ENCODE results near the gene RFX4.
A peak's percentile ranks its signal among the peaks of the same experiment; 100 is the strongest.

Gene RFX4

GRCh38 chr12:106750524-106750923 lies 167.7 kb downstream of the RFX4 start:
- no peak overlapping the region for H3K27ac Mint-ChIP-seq
- no peak for DNase-seq
- no peak overlapping the region for H3K4me3 Mint-ChIP-seq
- H3K27me3 Mint-ChIP-seq (ENCODE audit: low read depth, poor library complexity) = peaks cover 14% of the 10 kb centered on the region
- peaks cover 13% of the 10 kb centered on the region for H3K4me1 Mint-ChIP-seq
- H3K36me3 Mint-ChIP-seq (ENCODE audit: low read depth) = peaks cover 11% of the 10 kb centered on the region
- TF ChIP-seq, protein P1, sequence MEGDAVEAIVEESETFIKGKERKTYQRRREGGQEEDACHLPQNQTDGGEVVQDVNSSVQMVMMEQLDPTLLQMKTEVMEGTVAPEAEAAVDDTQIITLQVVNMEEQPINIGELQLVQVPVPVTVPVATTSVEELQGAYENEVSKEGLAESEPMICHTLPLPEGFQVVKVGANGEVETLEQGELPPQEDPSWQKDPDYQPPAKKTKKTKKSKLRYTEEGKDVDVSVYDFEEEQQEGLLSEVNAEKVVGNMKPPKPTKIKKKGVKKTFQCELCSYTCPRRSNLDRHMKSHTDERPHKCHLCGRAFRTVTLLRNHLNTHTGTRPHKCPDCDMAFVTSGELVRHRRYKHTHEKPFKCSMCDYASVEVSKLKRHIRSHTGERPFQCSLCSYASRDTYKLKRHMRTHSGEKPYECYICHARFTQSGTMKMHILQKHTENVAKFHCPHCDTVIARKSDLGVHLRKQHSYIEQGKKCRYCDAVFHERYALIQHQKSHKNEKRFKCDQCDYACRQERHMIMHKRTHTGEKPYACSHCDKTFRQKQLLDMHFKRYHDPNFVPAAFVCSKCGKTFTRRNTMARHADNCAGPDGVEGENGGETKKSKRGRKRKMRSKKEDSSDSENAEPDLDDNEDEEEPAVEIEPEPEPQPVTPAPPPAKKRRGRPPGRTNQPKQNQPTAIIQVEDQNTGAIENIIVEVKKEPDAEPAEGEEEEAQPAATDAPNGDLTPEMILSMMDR (IDR thresholded peaks at IDR 0.05) = no peak
- H3K9me3 Mint-ChIP-seq = peaks cover 21% of the 10 kb centered on the region

- Mint-ChIP-seq H3K27me3 (ENCODE audit: low read depth, poor library complexity) (peaks cover 7% of the 10 kb centered on the region), H3K4me1 (peaks cover 12% of the 10 kb centered on the region), H3K36me3 (ENCODE audit: low read depth) (peaks cover 7% of the 10 kb centered on the region), H3K27ac (no peak overlapping the region), H3K9me3 (peaks cover 14% of the 10 kb centered on the region), H3K4me3 (no peak overlapping the region)
- TF ChIP-seq, protein P1 (IDR thresholded peaks at IDR 0.05) = no peak
- DNase-seq = no peak
These were observed 170.7 kb downstream of the RFX4 start for GRCh38 chr12:106753526-106753925.

DNA sequence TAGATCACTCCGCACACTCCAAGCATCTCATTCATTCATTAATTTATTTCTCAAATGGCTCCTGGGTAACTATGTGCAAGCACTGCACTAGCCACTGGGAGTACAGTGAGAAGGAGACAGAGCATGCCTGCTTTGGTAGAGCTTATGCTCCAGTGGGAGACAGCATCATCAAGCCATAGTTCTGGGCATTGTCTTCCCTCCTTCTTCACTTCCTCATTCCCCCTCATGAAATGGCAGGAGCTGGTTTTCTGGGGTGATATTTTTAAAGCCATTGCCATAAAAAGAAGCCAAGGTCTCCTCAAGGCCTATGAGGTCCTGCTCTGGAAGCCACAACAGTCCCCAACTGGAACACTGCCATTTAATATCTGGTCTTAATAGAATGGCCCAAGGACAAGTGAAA lies 171.5 kb downstream of the RFX4 start:
- DNase-seq = no peak
- peaks cover 8% of the 10 kb centered on the region for H3K27me3 Mint-ChIP-seq (ENCODE audit: low read depth, poor library complexity)
- peaks cover 19% of the 10 kb centered on the region for H3K4me1 Mint-ChIP-seq
- peaks cover 7% of the 10 kb centered on the region for H3K36me3 Mint-ChIP-seq (ENCODE audit: low read depth)
- H3K27ac Mint-ChIP-seq = no peak overlapping the region
- TF ChIP-seq, protein P1 (IDR thresholded peaks at IDR 0.05) = no peak
- H3K4me3 Mint-ChIP-seq = no peak overlapping the region
- H3K9me3 Mint-ChIP-seq = peaks cover 14% of the 10 kb centered on the region

DNA sequence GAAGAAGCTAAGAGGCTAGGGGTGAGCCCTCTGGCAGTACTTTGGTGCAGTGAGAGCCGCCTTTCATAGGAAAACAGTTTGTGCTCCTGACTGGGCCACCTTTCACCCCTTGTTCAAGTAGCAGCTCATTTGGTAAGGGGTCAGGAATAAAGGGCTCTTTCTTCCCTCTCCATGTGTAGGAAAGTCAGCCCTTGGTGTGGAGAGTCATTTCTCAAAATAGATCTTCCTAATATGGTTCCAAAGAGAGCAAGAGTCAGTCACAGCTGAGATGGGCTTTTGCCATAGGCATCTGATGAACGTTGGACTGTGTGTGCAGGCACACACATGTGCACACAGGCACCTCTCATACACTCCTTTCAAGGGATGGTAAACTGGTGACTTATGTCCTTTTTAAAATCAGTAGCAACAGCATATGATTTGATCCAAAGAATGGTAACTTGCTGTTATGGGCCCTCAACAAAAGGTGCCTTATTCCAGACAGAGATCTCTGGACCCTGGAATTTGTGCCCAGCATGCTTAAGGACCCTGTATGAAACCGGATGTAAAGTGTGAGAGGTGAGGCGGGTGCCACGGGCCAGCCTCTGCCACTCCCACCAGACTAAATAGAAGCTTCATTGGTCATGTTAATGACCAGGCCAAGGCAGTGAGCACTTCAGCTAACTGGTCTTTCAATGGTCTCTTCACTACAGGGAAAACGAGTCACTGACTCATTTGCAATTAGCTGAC lies 175.0 kb downstream of the RFX4 start:
- H3K27ac Mint-ChIP-seq = no peak overlapping the region

GRCh38 chr12:106758349-106759110 lies 175.7 kb downstream of the RFX4 start:
- Mint-ChIP-seq H3K27ac (peak overlapping the region; percentile 83), H3K27me3 (ENCODE audit: low read depth, poor library complexity) (peaks cover 9% of the 10 kb centered on the region), H3K36me3 (ENCODE audit: low read depth) (no peaks in the 10 kb centered on the region), H3K9me3 (no peaks in the 10 kb centered on the region), H3K4me3 (no peak overlapping the region), H3K4me1 (peaks cover 30% of the 10 kb centered on the region)
- TF ChIP-seq, protein P1 (IDR thresholded peaks at IDR 0.05) = no peak
- no peak for DNase-seq

More for the DNA sequence above, 175.0 kb downstream of the RFX4 start:
- TF ChIP-seq, protein P1 (IDR thresholded peaks at IDR 0.05) = no peak
- Mint-ChIP-seq H3K4me3 (no peak overlapping the region), H3K9me3 (peaks cover 6% of the 10 kb centered on the region), H3K36me3 (ENCODE audit: low read depth) (peaks cover under 1% of the 10 kb centered on the region), H3K4me1 (peaks cover 30% of the 10 kb centered on the region), H3K27me3 (ENCODE audit: low read depth, poor library complexity) (peaks cover 8% of the 10 kb centered on the region)
- DNase-seq = no peak

Measured in nephron progenitor cell (in vitro differentiated cells).